Endodermal cell (in vitro differentiated cells): ENCODE results near the gene NFIA. TPM values are rescaled to one million over a fixed set of nuclear protein-coding genes. Genes with fewer than 3 reads are reported as not detected.
"Not testable (repeated sequence)": the region's sequence is repeated elsewhere in the genome, so short reads cannot be mapped to it uniquely, and the experiment has no call there.

Source experiments
- DNase-seq: peaks from one replicate; pipeline ENCODE4 v3.0.0-alpha.2; 2017
- H3K27ac ChIP-seq: 2 replicates; pipeline ENCODE4 v1.5.1; 2013; ENCODE audit warnings: mild to moderate bottlenecking, low read depth, low read length, moderate library complexity
- H3K27me3 ChIP-seq: 2 replicates; pipeline ENCODE4 v1.6.1; 2013; ENCODE audit warnings: mild to moderate bottlenecking, low read length, moderate library complexity; ENCODE audit not compliant: insufficient read depth, control insufficient read depth, poor library complexity, severe bottlenecking
- H3K36me3 ChIP-seq: 2 replicates; pipeline ENCODE4 v1.7.0; 2013; ENCODE audit warnings: mild to moderate bottlenecking, low read length, moderate library complexity; ENCODE audit not compliant: control insufficient read depth, insufficient read depth
- H3K4me1 ChIP-seq: one replicate; pipeline ENCODE4 v1.7.0; 2013; ENCODE audit warnings: low read length; ENCODE audit not compliant: control insufficient read depth, insufficient read depth
- H3K4me3 ChIP-seq: 2 replicates; pipeline ENCODE4 v1.5.1; 2013; ENCODE audit warnings: mild to moderate bottlenecking, low read length, moderate library complexity
- H3K9ac ChIP-seq: 2 replicates; pipeline ENCODE4 v1.6.1; 2013; ENCODE audit warnings: mild to moderate bottlenecking, low read length, moderate library complexity; ENCODE audit not compliant: poor library complexity, severe bottlenecking; ENCODE audit errors: extremely low read depth
- H3K9me3 ChIP-seq: 2 replicates; pipeline ENCODE4 v1.6.1; 2013; ENCODE audit warnings: mild to moderate bottlenecking, low read length, moderate library complexity; ENCODE audit not compliant: control insufficient read depth
- H3K27ac Mint-ChIP-seq: 2 replicates; pipeline ENCODE4 v1.8.0; 2020; ENCODE audit warnings: mixed read lengths
- H3K27me3 Mint-ChIP-seq: 2 replicates; pipeline ENCODE4 v1.8.0; 2021; ENCODE audit warnings: mild to moderate bottlenecking, mixed read lengths; ENCODE audit not compliant: insufficient read depth
- H3K36me3 Mint-ChIP-seq: 2 replicates; pipeline ENCODE4 v1.8.0; 2020; ENCODE audit warnings: low read depth, mixed read lengths
- H3K4me1 Mint-ChIP-seq: 2 replicates; pipeline ENCODE4 v1.8.0; 2020; ENCODE audit warnings: mixed read lengths
- H3K4me3 Mint-ChIP-seq: 2 replicates; pipeline ENCODE4 v1.8.0; 2020; ENCODE audit warnings: mild to moderate bottlenecking, moderate library complexity, mixed read lengths
- H3K9me3 Mint-ChIP-seq: 2 replicates; pipeline ENCODE4 v1.8.0; 2020; ENCODE audit warnings: mild to moderate bottlenecking, mixed read lengths
- CTCF ChIP-seq: fragments of 200-600 bp; sonication (generic); conservative IDR thresholded peaks from 2 replicates; pipeline ENCODE4 v1.5.0; 2021; ENCODE audit warnings: antibody characterized with exemption, mild to moderate bottlenecking
- WGBS, 2 experiments: methylation state at CpG; one replicate each; pipeline versions ENCODE4 v1.1.5 to v1.1.7; 2013; ENCODE audit warnings: missing lambda C conversion rate in 2 of 2, mixed read lengths in 1 of 2; ENCODE audit not compliant: insufficient coverage in 1 of 2, insufficient read length in 1 of 2; 5-methylcytosine and 5-hydroxymethylcytosine counted together
- total RNA-seq, 2 donors: library from RNA; stranded (reverse); fragmentation: NEBNext Ultra II Directional in 1 of 2; extraction: Animal tissue kit (Norgen Biotek cat#: 25700) in 1 of 2; gene quantifications; 2 replicates in 1 of 2; 3 replicates in 1 of 2; pipeline ENCODE4 v1.2.1, GENCODE V29; 2021

Gene NFIA
- total RNA-seq, 2 donors from 2014 or later: 2.3 to 3.8 TPM

- DNase-seq: no peak
- Histone ChIP-seq H3K4me1 (no peaks in the 10 kb centered on the region), H3K27ac (no peak overlapping the region), H3K27me3 (no peaks in the 10 kb centered on the region), H3K36me3 (no peaks in the 10 kb centered on the region), H3K9me3 (no peaks in the 10 kb centered on the region), H3K9ac (no peak overlapping the region), H3K4me3 (no peak overlapping the region)
- Mint-ChIP-seq H3K4me3 (no peak overlapping the region), H3K36me3 (no peaks in the 10 kb centered on the region), H3K4me1 (peaks cover 32% of the 10 kb centered on the region), H3K27ac (no peak overlapping the region), H3K9me3 (no peaks in the 10 kb centered on the region), H3K27me3 (peaks cover 5% of the 10 kb centered on the region)
- no peak for TF ChIP-seq CTCF
- 50 to 85% methylated on average over 1 of the region's 1 CpG for WGBS, 2 experiments
Measured at GRCh38 chr1:61462628-61463027, 380.3 kb downstream of the NFIA start.

GRCh38 chr1:61463220-61463619, 380.9 kb downstream of the NFIA start:
- Mint-ChIP-seq H3K4me3 (no peak overlapping the region), H3K4me1 (peaks cover 30% of the 10 kb centered on the region), H3K27me3 (peaks cover 5% of the 10 kb centered on the region), H3K9me3 (no peaks in the 10 kb centered on the region), H3K36me3 (no peaks in the 10 kb centered on the region), H3K27ac (no peak overlapping the region)
- Histone ChIP-seq H3K27ac (no peak overlapping the region), H3K4me3 (no peak overlapping the region), H3K4me1 (no peaks in the 10 kb centered on the region), H3K27me3 (no peaks in the 10 kb centered on the region), H3K9me3 (no peaks in the 10 kb centered on the region), H3K9ac (no peak overlapping the region), H3K36me3 (no peaks in the 10 kb centered on the region)
- TF ChIP-seq CTCF: no peak
- no peak for DNase-seq
- WGBS, 2 experiments: 85 to 100% methylated on average over 2 to 4 of the region's 4 CpGs

GRCh38 chr1:61467836-61468235, 385.5 kb downstream of the NFIA start:
- H3K36me3 Mint-ChIP-seq, H3K4me3 Mint-ChIP-seq, H3K27me3 ChIP-seq, H3K9ac ChIP-seq, H3K27ac Mint-ChIP-seq, H3K4me3 ChIP-seq, H3K36me3 ChIP-seq, H3K9me3 ChIP-seq, H3K4me1 Mint-ChIP-seq, DNase-seq, H3K4me1 ChIP-seq, H3K9me3 Mint-ChIP-seq, H3K27ac ChIP-seq: not testable (repeated sequence)
- WGBS, 2 experiments: 92% methylated on average over 5 of the region's 5 CpGs; no CpG with 5 or more reads in 1 of the 2 experiments
- peaks cover 30% of the 10 kb centered on the region for H3K27me3 Mint-ChIP-seq

- no peaks in the 10 kb centered on the region for H3K4me1 Mint-ChIP-seq
- Histone ChIP-seq H3K4me3 (no peak overlapping the region), H3K9me3 (no peaks in the 10 kb centered on the region), H3K9ac (no peak overlapping the region), H3K27ac (no peak overlapping the region), H3K4me1 (no peaks in the 10 kb centered on the region), H3K27me3 (peaks cover under 1% of the 10 kb centered on the region), H3K36me3 (no peaks in the 10 kb centered on the region)
- no peaks in the 10 kb centered on the region for H3K9me3 Mint-ChIP-seq
- TF ChIP-seq CTCF: no peak
- WGBS, 2 experiments: 93% methylated on average over 1 of the region's 1 CpG; no CpG with 5 or more reads in 1 of the 2 experiments
- no peak overlapping the region for H3K4me3 Mint-ChIP-seq
- H3K27ac Mint-ChIP-seq: no peak overlapping the region
- peaks cover 41% of the 10 kb centered on the region for H3K27me3 Mint-ChIP-seq
- no peak for DNase-seq
- no peaks in the 10 kb centered on the region for H3K36me3 Mint-ChIP-seq
Measured at GRCh38 chr1:61469365-61469764, 387.0 kb downstream of the NFIA start.
